GM19035 (cell line): ENCODE measurements around the gene ALKBH6.
"Not testable (repeated sequence)": the region's sequence is repeated elsewhere in the genome, so short reads cannot be mapped to it uniquely, and the experiment has no call there.

Experiments used
- ATAC-seq: cut with Tn5 transposase; IDR thresholded peaks from one replicate; pipeline ENCODE4 v1.9.1; 2021; ENCODE audit not compliant: unreplicated experiment

The ALKBH6 gene

GRCh38 chr19:36014012-36014924, at the start of gene ALKBH6:
ALKBH6 (minus strand) TSS chr19:36014213; CDS start chr19:36013397, 816 bp downstream.
- ATAC-seq, result peak; percentile 98

GRCh38 chr19:36061367-36061766, 47.4 kb upstream of the ALKBH6 start:
- ATAC-seq, result no peak

GRCh38 chr19:36060430-36060829, 46.4 kb upstream of the ALKBH6 start:
- ATAC-seq, result no peak

GRCh38 chr19:36059180-36059910, 45.3 kb upstream of the ALKBH6 start:
- no peak for ATAC-seq

GRCh38 chr19:36058481-36059179, 44.6 kb upstream of the ALKBH6 start:
- no peak for ATAC-seq

- peak; percentile 77 for ATAC-seq
Observed at GRCh38 chr19:36054733-36055686, 41.0 kb upstream of the ALKBH6 start, which contains the start of gene WDR62. WDR62 (plus strand) TSS chr19:36054897; CDS start chr19:36054972, 75 bp downstream.

- ATAC-seq, result peak; percentile 82
Observed at GRCh38 chr19:36054119-36054732, 40.2 kb upstream of the ALKBH6 start, which contains the start of gene THAP8. THAP8 (minus strand) TSS chr19:36054285; CDS start chr19:36054217, 68 bp downstream.

GRCh38 chr19:36051637-36052036, 37.6 kb upstream of the ALKBH6 start:
- no peak for ATAC-seq

GRCh38 chr19:36051236-36051635, 37.2 kb upstream of the ALKBH6 start:
- no peak for ATAC-seq

- no peak for ATAC-seq
Observed at GRCh38 chr19:36049080-36049698, 35.2 kb upstream of the ALKBH6 start.

GRCh38 chr19:36047835-36048234, 33.8 kb upstream of the ALKBH6 start:
- no peak for ATAC-seq

- no peak for ATAC-seq
Observed at GRCh38 chr19:36046443-36047050, 32.5 kb upstream of the ALKBH6 start.

GRCh38 chr19:36043952-36044351, 29.9 kb upstream of the ALKBH6 start:
- ATAC-seq, result no peak

GRCh38 chr19:36041831-36042230, 27.8 kb upstream of the ALKBH6 start:
- no peak for ATAC-seq

- not testable (repeated sequence) for ATAC-seq
Observed at GRCh38 chr19:36041092-36041491, 27.1 kb upstream of the ALKBH6 start.

- no peak for ATAC-seq
Observed at GRCh38 chr19:36040495-36040894, 26.5 kb upstream of the ALKBH6 start.

- no peak for ATAC-seq
Observed at GRCh38 chr19:36032251-36033104, 18.5 kb upstream of the ALKBH6 start, which contains the start of gene CLIP3. CLIP3 (minus strand) TSS chr19:36032873; CDS start chr19:36032357, 516 bp downstream.

- ATAC-seq, result no peak
Observed at GRCh38 chr19:36031308-36031707, 17.3 kb upstream of the ALKBH6 start.
